ENCODE results near the gene MSMP. TPM values are rescaled to one million over a fixed set of nuclear protein-coding genes. Genes with fewer than 3 reads are reported as not detected.

The MSMP gene
- total and polyA plus RNA-seq, 2 donors (not counting 3 experiments of a cell fraction or from before 2014, with no cell fraction given): 18.8 to 29.0 TPM

GRCh38 chr9:35746583-35746982, 7.5 kb downstream of the MSMP start:
- Histone ChIP-seq H3K9me3 (replicated peaks; ENCODE audit: control insufficient read depth, insufficient read depth, low read length) (no peaks in the 10 kb centered on the region), H3K27ac (ENCODE audit: insufficient read depth, low read depth, low read length) (peak overlapping the region; percentile 84), H3K4me3 (replicated peaks in 1 of 3; ENCODE audit: insufficient read depth in 1 of 3, low read depth in 1 of 3, low read length in 3 of 3) (peak overlapping the region; percentile 66 to 99 (median 87)), H3K4me2 (ENCODE audit: insufficient read depth, low read length) (peak overlapping the region; percentile 98), H2AFZ (ENCODE audit: low read depth, low read length) (no peak overlapping the region), H3K36me3 (ENCODE audit: control insufficient read depth in 2 of 2, extremely low read depth in 1 of 2, insufficient read depth in 2 of 2, low read length in 2 of 2) (peaks cover 20 to 24% of the 10 kb centered on the region in 2 experiments), H3K9me1 (replicated peaks; ENCODE audit: control insufficient read depth, extremely low read depth, insufficient read depth, low read length) (no peaks in the 10 kb centered on the region), H3K79me2 (ENCODE audit: control insufficient read depth, insufficient read depth, low read length) (peaks cover 72% of the 10 kb centered on the region), H3K9ac (replicated peaks; ENCODE audit: extremely low read depth, insufficient read depth, low read length) (peak overlapping the region; percentile 99), H3K4me1 (ENCODE audit: control insufficient read depth, extremely low read depth, insufficient read depth, low read length) (peaks cover 50% of the 10 kb centered on the region), H4K20me1 (replicated peaks; ENCODE audit: control insufficient read depth, extremely low read depth, insufficient read depth, low read length) (no peaks in the 10 kb centered on the region), H3K27me3 (ENCODE audit: control insufficient read depth in 2 of 2, insufficient read depth in 2 of 2, low read length in 2 of 2) (no peaks in the 10 kb centered on the region)
- TF ChIP-seq POLR2A (IDR thresholded peaks at IDR 0.05; ENCODE audit: low read depth, low read length): no peak
- no peak for TF ChIP-seq FOS (IDR thresholded peaks at IDR 0.05; ENCODE audit: borderline replicate concordance, insufficient read depth, low read length)
- TF ChIP-seq MYC (IDR thresholded peaks at IDR 0.05; ENCODE audit: low read depth, low read length): no peak
- no peak for TF ChIP-seq POLR2AphosphoS5 (IDR thresholded peaks at IDR 0.05; ENCODE audit: insufficient read depth, low read depth, low read length)
- TF ChIP-seq EZH2 (IDR thresholded peaks at IDR 0.05; ENCODE audit: borderline replicate concordance, low read depth, low read length, severe bottlenecking): no peak
- TF ChIP-seq CTCF (IDR thresholded peaks at IDR 0.05; ENCODE audit: extremely low read depth in 1 of 2, insufficient read depth in 1 of 2, low read depth in 1 of 2, low read length in 2 of 2): no peak
- TF ChIP-seq JUN (IDR thresholded peaks at IDR 0.05; ENCODE audit: borderline replicate concordance, insufficient read depth, insufficient read length, low read depth): no peak
- no peak for TF ChIP-seq GATA2 (IDR thresholded peaks at IDR 0.05; ENCODE audit: insufficient read depth, insufficient read length, low read depth, low read length)
- TF ChIP-seq MAX (IDR thresholded peaks at IDR 0.05; ENCODE audit: insufficient read depth, insufficient read length): no peak
- DNase-seq (ENCODE audit: low read depth, low spot score) (peak; percentile 17), FAIRE-seq (no peak)
- BruUV-seq (replicated peaks): no TSS peak
- POLR2A ChIA-PET: interaction anchor here (0.8 to 1.3 kb wide), 3 partner anchors 9 to 29 kb away, joined by 3 to 4 read pairs (median 4); no protein-coding TSS in a partner anchor
- dilution Hi-C loops (cut with MboI; ENCODE audit: extremely low pct_ligation_motif_present, low sequenced_read_pairs) (no loop called here), intact Hi-C loops (cut with micrococcal nuclease) (no loop called here)
- CTCF ChIA-PET: interaction anchor here (0.8 to 7.2 kb wide), 11 partner anchors 10 to 136 kb away, joined by 3 to 86 read pairs (median 6); partner anchors contain the start of gene SPAG8
